HepG2 (cell line): Measurements from ENCODE around the gene HSPA1A. TPM values are rescaled to one million over a fixed set of nuclear protein-coding genes. Genes with fewer than 3 reads are reported as not detected.
A peak's percentile ranks its signal among the peaks of the same experiment; 100 is the strongest.

Experiments
- DNMT1 ChIP-seq: sonication (generic); formaldehyde crosslinking; IDR thresholded peaks from 2 replicates; pipeline ENCODE4 v1.5.1; 2020; ENCODE audit warnings: mild to moderate bottlenecking, missing genetic modification reagents
- GABPB1 ChIP-seq: IDR thresholded peaks from 2 replicates; pipeline ENCODE4 v1.6.1; 2016; ENCODE audit warnings: mild to moderate bottlenecking, missing genetic modification reagents, moderate library complexity, missing compliant biosample characterization
- HDAC6 ChIP-seq: fragments of 200-600 bp; sonication (generic); IDR thresholded peaks from 2 replicates; pipeline ENCODE4 v1.7.0; 2017; ENCODE audit warnings: mild to moderate bottlenecking, antibody characterized with exemption, low read length, low read depth
- NR2C2 ChIP-seq: sonication (generic); formaldehyde crosslinking; IDR thresholded peaks from 2 replicates; pipeline ENCODE4 v1.4.0; 2020; ENCODE audit warnings: missing genetic modification reagents, mild to moderate bottlenecking, moderate library complexity, borderline replicate concordance
- PREB ChIP-seq: sonication (generic); formaldehyde crosslinking; IDR thresholded peaks from 2 replicates; pipeline ENCODE4 v1.4.0; 2020; ENCODE audit warnings: missing genetic modification reagents
- SRF ChIP-seq: IDR thresholded peaks from 2 replicates; pipeline ENCODE4 v1.6.1; 2011; ENCODE audit warnings: mild to moderate bottlenecking, low read depth, low read length, moderate library complexity
- USF2 ChIP-seq, 2 experiments: sonication (generic) in 1 of 2; formaldehyde crosslinking in 1 of 2; IDR thresholded peaks; 2 replicates each; pipeline versions ENCODE4 v1.5.1 to v1.6.1; 2011 to 2020; ENCODE audit warnings: borderline replicate concordance in 1 of 2, low read depth in 1 of 2, low read length in 1 of 2, mild to moderate bottlenecking in 1 of 2, missing genetic modification reagents in 1 of 2, moderate library complexity in 1 of 2
- ZNF407 ChIP-seq: sonication (generic); formaldehyde crosslinking; IDR thresholded peaks from one replicate; pipeline ENCODE4 v1.5.1; 2020; ENCODE audit warnings: mild to moderate bottlenecking, missing genetic modification reagents; ENCODE audit errors: not compliant biosample characterization
- ZNF574 ChIP-seq: sonication (generic); formaldehyde crosslinking; IDR thresholded peaks from 2 replicates; pipeline ENCODE4 v1.4.0; 2020; ENCODE audit warnings: missing genetic modification reagents
- ZNF747 ChIP-seq: sonication (generic); formaldehyde crosslinking; IDR thresholded peaks from 2 replicates; pipeline ENCODE4 v1.8.1; 2023; ENCODE audit warnings: missing genetic modification reagents, mild to moderate bottlenecking, borderline replicate concordance
- polyA plus RNA-seq, 8 experiments: library from polyadenylated mRNA; depleted of rRNA in 3 of 8; stranded (reverse) in 7 of 8; unstranded in 1 of 8; fragments of >200 nt; fragmentation: Illumina TruSeq in 4 of 8; extraction: Trizol in 4 of 8; gene quantifications; 2 replicates each; pipeline versions ENCODE4 v1.2.1 to v1.2.3, GENCODE V29; 2011 to 2016; ENCODE audit warnings: low read depth in 4 of 8, missing spikeins in 1 of 8, mixed read lengths in 1 of 8; ENCODE audit not compliant: insufficient read depth in 1 of 8
- total RNA-seq, 5 experiments: library from RNA; depleted of rRNA; stranded (reverse); fragments of >200 nt; fragmentation: Illumina TruSeq; extraction: Trizol; gene quantifications; 2 replicates each; pipeline ENCODE4 v1.2.3, GENCODE V29; 2016; ENCODE audit warnings: low read depth in 1 of 5

The HSPA1A gene
- total and polyA plus RNA-seq, 2 of the 13 experiments (the other 11 are each of a cell fraction or from before 2014, with no cell fraction given): 44.5 to 85.0 TPM

- TF ChIP-seq ZNF407 (CRISPR knock-in tag): no peak
- TF ChIP-seq SRF: no peak
- TF ChIP-seq ZNF747 (CRISPR knock-in tag): no peak
- TF ChIP-seq HDAC6: no peak
- TF ChIP-seq ZNF574 (CRISPR knock-in tag): no peak
- TF ChIP-seq NR2C2 (CRISPR knock-in tag): no peak; the same call in 1 of the 2 replicates
- no peak for TF ChIP-seq DNMT1 (CRISPR knock-in tag)
- TF ChIP-seq USF2 (IDR thresholded peaks at IDR 0.05; ENCODE audit: low read depth, low read length): no peak
- TF ChIP-seq USF2 (CRISPR knock-in tag; IDR thresholded peaks at IDR 0.05; ENCODE audit: borderline replicate concordance): no peak
- TF ChIP-seq GABPB1 (CRISPR knock-in tag): peak; percentile 48; the same call in 1 of the 2 replicates
- no peak for TF ChIP-seq PREB (CRISPR knock-in tag)
Measured at GRCh38 chr6:31775633-31776484, 39.5 kb upstream of the HSPA1A start (continued).
